GM10248 (cell line): ENCODE measurements around the gene UTRN.

Source experiments
- CTCF ChIA-PET: fragments of 300-600 bp; sonication (Branson Sonifier 250); formaldehyde crosslinking; extraction: SDS; loops from one replicate; lab custom pipeline; 2021; ENCODE audit warnings: antibody characterized with exemption; lab: Yijun Ruan, JAX
- POLR2A ChIA-PET: fragments of 350-650 bp; sonication (Branson Sonifier 250); formaldehyde crosslinking; extraction: SDS; loops from one replicate; lab custom pipeline; 2020; ENCODE audit warnings: antibody characterized with exemption; lab: Yijun Ruan, JAX
- DNase-seq: peaks from one replicate; pipeline ENCODE4 v3.0.0; 2012; ENCODE audit errors: extremely low spot score
- TF ChIP-seq, protein P1 (sequence below): IDR thresholded peaks from 2 replicates; pipeline ENCODE4 v1.5.1; 2012; ENCODE audit warnings: mild to moderate bottlenecking, low read depth; ENCODE audit errors: extremely low read depth, missing control alignments, control extremely low read depth

UTRN gene

GRCh38 chr6:144315226-144315980 is 30.3 kb downstream of the UTRN start:
- CTCF ChIA-PET = interaction anchor here (1.3 kb wide), 1 partner anchor 27 kb away, joined by 3 read pairs; no protein-coding TSS in a partner anchor
- DNase-seq = no peak
- TF ChIP-seq, protein P1, sequence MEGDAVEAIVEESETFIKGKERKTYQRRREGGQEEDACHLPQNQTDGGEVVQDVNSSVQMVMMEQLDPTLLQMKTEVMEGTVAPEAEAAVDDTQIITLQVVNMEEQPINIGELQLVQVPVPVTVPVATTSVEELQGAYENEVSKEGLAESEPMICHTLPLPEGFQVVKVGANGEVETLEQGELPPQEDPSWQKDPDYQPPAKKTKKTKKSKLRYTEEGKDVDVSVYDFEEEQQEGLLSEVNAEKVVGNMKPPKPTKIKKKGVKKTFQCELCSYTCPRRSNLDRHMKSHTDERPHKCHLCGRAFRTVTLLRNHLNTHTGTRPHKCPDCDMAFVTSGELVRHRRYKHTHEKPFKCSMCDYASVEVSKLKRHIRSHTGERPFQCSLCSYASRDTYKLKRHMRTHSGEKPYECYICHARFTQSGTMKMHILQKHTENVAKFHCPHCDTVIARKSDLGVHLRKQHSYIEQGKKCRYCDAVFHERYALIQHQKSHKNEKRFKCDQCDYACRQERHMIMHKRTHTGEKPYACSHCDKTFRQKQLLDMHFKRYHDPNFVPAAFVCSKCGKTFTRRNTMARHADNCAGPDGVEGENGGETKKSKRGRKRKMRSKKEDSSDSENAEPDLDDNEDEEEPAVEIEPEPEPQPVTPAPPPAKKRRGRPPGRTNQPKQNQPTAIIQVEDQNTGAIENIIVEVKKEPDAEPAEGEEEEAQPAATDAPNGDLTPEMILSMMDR = no peak
- POLR2A ChIA-PET = no interaction called here

DNA sequence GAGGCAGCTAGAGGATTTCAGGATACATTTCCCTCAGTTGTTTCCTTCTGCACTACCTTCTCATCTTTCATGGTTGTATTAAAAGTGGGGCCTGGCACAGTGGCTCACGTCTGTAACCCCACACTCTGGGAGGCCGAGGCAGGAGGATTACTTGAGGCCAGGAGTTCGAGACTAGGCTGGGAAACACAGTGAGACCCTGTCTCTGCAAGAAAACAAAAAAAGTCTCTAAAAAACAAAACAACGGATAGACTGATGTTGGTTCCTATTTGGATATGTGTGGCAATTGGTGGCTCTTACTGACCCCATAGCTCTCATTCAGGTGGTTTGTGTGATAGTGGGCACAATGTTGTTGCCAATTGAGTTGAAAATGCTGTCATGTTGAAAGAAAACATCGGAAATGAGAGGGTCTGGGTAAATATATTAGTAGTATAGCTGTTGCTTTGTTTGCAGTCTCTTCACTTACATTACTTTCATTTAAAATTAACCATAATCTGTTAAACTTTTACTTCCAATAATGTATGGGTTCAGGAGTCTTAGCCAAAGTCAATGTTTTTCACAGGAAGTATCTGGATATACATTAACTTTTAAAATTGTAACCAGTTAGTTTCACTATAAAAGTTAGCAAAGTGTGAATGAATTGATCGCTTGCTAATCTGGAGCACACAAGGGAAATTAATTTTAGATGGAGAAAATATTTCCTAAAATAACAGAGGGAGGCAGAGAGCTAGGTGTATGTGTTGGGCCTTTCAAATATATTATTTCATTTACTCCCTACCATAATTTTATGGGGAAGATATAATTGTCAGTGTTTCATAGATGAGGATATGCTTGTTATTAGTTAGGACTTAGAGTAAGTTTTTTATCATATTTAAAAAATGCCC is 31.1 kb downstream of the UTRN start:
- ChIA-PET POLR2A (no interaction called here), CTCF (interaction anchor here (1.2 kb wide), 1 partner anchor 76 kb away, joined by 3 read pairs; no protein-coding TSS in a partner anchor)
- TF ChIP-seq, protein P1 = no peak
- DNase-seq = no peak

GRCh38 chr6:144316862-144317195 is 31.7 kb downstream of the UTRN start:
- CTCF ChIA-PET = interaction anchor here (1.2 kb wide), 1 partner anchor 75 kb away, joined by 3 read pairs; no protein-coding TSS in a partner anchor
- TF ChIP-seq, protein P1 = no peak
- POLR2A ChIA-PET = no interaction called here

GRCh38 chr6:144317736-144318135 is 32.6 kb downstream of the UTRN start:
- ChIA-PET POLR2A (no interaction called here), CTCF (interaction anchor here (1.6 kb wide), 1 partner anchor 12 kb away, joined by 4 read pairs; no protein-coding TSS in a partner anchor)
- no peak for DNase-seq
- TF ChIP-seq, protein P1 = no peak

More at GRCh38 chr6:144316862-144317195, 31.7 kb downstream of the UTRN start:
- DNase-seq = no peak

DNA sequence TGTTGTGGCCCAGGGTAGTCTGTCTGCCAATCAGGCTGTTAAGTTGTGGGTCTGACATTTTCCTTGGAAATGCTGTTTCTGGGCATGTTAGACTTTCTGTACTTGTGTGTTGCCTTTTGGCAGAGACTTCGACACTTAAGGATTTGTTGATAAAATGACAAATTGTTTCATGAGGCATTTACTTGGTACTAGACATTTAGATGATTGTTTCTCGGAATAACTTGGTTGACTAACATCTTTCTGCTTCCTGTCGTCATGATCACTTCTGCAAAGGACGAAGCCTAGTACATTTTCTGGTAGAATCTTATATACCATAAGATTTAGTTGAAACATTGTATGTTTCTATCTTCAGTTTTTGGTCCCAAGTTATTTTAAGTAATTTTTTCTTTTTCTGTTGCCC is 34.1 kb downstream of the UTRN start:
- DNase-seq = no peak
- CTCF ChIA-PET = interaction anchor here (1.0 to 1.1 kb wide), 2 partner anchors 16 to 23 kb away, joined by 3 to 4 read pairs; no protein-coding TSS in a partner anchor
- TF ChIP-seq, protein P1 = no peak
- POLR2A ChIA-PET = no interaction called here

DNA sequence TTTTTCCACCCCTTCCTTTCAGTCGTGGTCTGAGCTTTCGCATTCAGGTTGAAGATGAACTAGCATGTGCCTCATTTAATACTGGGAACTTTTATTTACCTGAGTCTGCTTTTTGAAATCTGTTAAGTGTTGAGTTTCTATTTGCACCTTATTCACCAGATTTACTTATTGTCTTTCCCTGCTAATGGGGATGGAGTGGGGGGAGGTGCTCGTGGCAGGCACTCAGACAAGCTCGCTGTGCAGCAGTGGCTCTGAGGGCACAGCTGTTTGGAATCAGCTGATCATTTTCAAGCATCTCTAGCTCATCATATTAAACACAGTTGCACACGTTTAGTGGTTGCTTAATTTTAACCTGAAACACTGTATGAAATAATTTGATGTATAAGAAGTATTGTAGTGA is 35.6 kb downstream of the UTRN start:
- TF ChIP-seq, protein P1 = no peak
- no peak for DNase-seq
- ChIA-PET POLR2A (no interaction called here), CTCF (interaction anchor here (0.8 to 1.4 kb wide), 5 partner anchors 9 to 40 kb away, joined by 3 to 5 read pairs (median 3); no protein-coding TSS in a partner anchor)
